Astrocyte (in vitro differentiated cells and primary cell): ENCODE data around the gene ALK. TPM values are rescaled to one million over a fixed set of nuclear protein-coding genes. Genes with fewer than 3 reads are reported as not detected.

Source experiments
- DNase-seq: peaks from one replicate; pipeline ENCODE4 v3.0.0-alpha.2; 2010; ENCODE audit warnings: low read depth
- FAIRE-seq: peaks from 2 replicates; lab custom pipeline; 2011; peaks lifted over from hg19 to GRCh38; lab: Jason Lieb, UNC
- H2AFZ ChIP-seq: 2 replicates; pipeline ENCODE4 v1.6.0; 2012; ENCODE audit warnings: low read depth, low read length, inconsistent platforms
- H3K27ac ChIP-seq: 2 replicates; pipeline ENCODE4 v1.5.1; 2011; ENCODE audit warnings: low read depth, low read length, inconsistent platforms
- H3K27me3 ChIP-seq: 2 replicates; pipeline ENCODE4 v1.6.0; 2011; ENCODE audit warnings: low read length, inconsistent platforms; ENCODE audit not compliant: insufficient read depth
- H3K36me3 ChIP-seq: 2 replicates; pipeline ENCODE4 v1.5.1; 2011; ENCODE audit warnings: low read length, inconsistent platforms; ENCODE audit not compliant: insufficient read depth
- H3K4me1 ChIP-seq: 2 replicates; pipeline ENCODE4 v1.5.1; 2011; ENCODE audit warnings: low read length, inconsistent platforms; ENCODE audit not compliant: insufficient read depth
- H3K4me2 ChIP-seq: 2 replicates; pipeline ENCODE4 v1.6.0; 2012; ENCODE audit warnings: low read length, inconsistent platforms
- H3K4me3 ChIP-seq: 2 replicates; pipeline ENCODE4 v1.5.1; 2011; ENCODE audit warnings: low read depth, mild to moderate bottlenecking, low read length, inconsistent platforms; ENCODE audit not compliant: insufficient read depth
- H3K79me2 ChIP-seq: 2 replicates; pipeline ENCODE4 v1.6.0; 2012; ENCODE audit warnings: mild to moderate bottlenecking, low read length, inconsistent platforms; ENCODE audit not compliant: insufficient read depth
- H3K9ac ChIP-seq: 2 replicates; pipeline ENCODE4 v1.6.0; 2012; ENCODE audit warnings: mild to moderate bottlenecking, low read length, inconsistent platforms
- H3K9me3 ChIP-seq: 2 replicates; pipeline ENCODE4 v1.5.1; 2012; ENCODE audit warnings: low read depth, mild to moderate bottlenecking, low read length, inconsistent platforms; ENCODE audit not compliant: insufficient read depth
- H4K20me1 ChIP-seq: 2 replicates; pipeline ENCODE4 v1.6.0; 2012; ENCODE audit warnings: low read length, inconsistent platforms; ENCODE audit not compliant: insufficient read depth
- H3K27ac Mint-ChIP-seq: one replicate; pipeline ENCODE4 v1.8.0; 2021; ENCODE audit warnings: mild to moderate bottlenecking, mixed read lengths; ENCODE audit not compliant: unreplicated experiment
- H3K27me3 Mint-ChIP-seq: one replicate; pipeline ENCODE4 v1.8.0; 2021; ENCODE audit warnings: low read depth, mixed read lengths; ENCODE audit not compliant: unreplicated experiment
- H3K36me3 Mint-ChIP-seq: one replicate; pipeline ENCODE4 v1.8.0; 2021; ENCODE audit warnings: low read depth, mixed read lengths; ENCODE audit not compliant: unreplicated experiment
- H3K4me1 Mint-ChIP-seq: one replicate; pipeline ENCODE4 v1.8.0; 2021; ENCODE audit warnings: low read depth, mixed read lengths; ENCODE audit not compliant: unreplicated experiment
- H3K4me3 Mint-ChIP-seq: one replicate; pipeline ENCODE4 v1.8.0; 2021; ENCODE audit warnings: mild to moderate bottlenecking, moderate library complexity, mixed read lengths; ENCODE audit not compliant: unreplicated experiment
- H3K9me3 Mint-ChIP-seq: one replicate; pipeline ENCODE4 v1.8.0; 2021; ENCODE audit warnings: mild to moderate bottlenecking, mixed read lengths; ENCODE audit not compliant: unreplicated experiment
- CTCF ChIP-seq: IDR thresholded peaks from 2 replicates; pipeline ENCODE4 v1.5.1; 2011; ENCODE audit warnings: low read depth, mild to moderate bottlenecking, inconsistent platforms, low read length, moderate library complexity; ENCODE audit not compliant: insufficient read depth
- EZH2 ChIP-seq: IDR thresholded peaks from 2 replicates; pipeline ENCODE4 v1.6.1; 2012; ENCODE audit warnings: mild to moderate bottlenecking, low read length, inconsistent platforms; ENCODE audit not compliant: insufficient read depth
- total RNA-seq: library from RNA; stranded (reverse); gene quantifications from 2 replicates; pipeline ENCODE4 v1.2.1, GENCODE V29; 2021

The ALK gene
- total RNA-seq, 1 donor from 2014 or later: 0.16 TPM

GRCh38 chr2:29253026-29253425 is 668.4 kb downstream of the ALK start:
- DNase-seq (no peak), FAIRE-seq (no peak)
- Mint-ChIP-seq H3K4me1 (no peaks in the 10 kb centered on the region), H3K4me3 (no peak overlapping the region), H3K27ac (no peak overlapping the region), H3K9me3 (no peaks in the 10 kb centered on the region), H3K36me3 (no peaks in the 10 kb centered on the region), H3K27me3 (peaks cover 34% of the 10 kb centered on the region)
- H3K27ac ChIP-seq: no peak overlapping the region
- no peak overlapping the region for H3K4me3 ChIP-seq
- H2AFZ ChIP-seq: no peak overlapping the region
- no peaks in the 10 kb centered on the region for H3K36me3 ChIP-seq
- H3K4me2 ChIP-seq: no peak overlapping the region
- H3K9me3 ChIP-seq: no peaks in the 10 kb centered on the region
- H3K9ac ChIP-seq: no peak overlapping the region
- no peaks in the 10 kb centered on the region for H4K20me1 ChIP-seq
- H3K27me3 ChIP-seq: peaks cover 9% of the 10 kb centered on the region
- TF ChIP-seq CTCF (no peak), EZH2 (no peak)
- H3K79me2 ChIP-seq: no peaks in the 10 kb centered on the region
- peaks cover 3% of the 10 kb centered on the region for H3K4me1 ChIP-seq

- no peak overlapping the region for H3K4me2 ChIP-seq
- Mint-ChIP-seq H3K9me3 (no peaks in the 10 kb centered on the region), H3K4me3 (no peak overlapping the region), H3K4me1 (no peaks in the 10 kb centered on the region), H3K36me3 (no peaks in the 10 kb centered on the region), H3K27me3 (peaks cover 37% of the 10 kb centered on the region), H3K27ac (no peak overlapping the region)
- H3K4me3 ChIP-seq: no peak overlapping the region
- H3K36me3 ChIP-seq: no peaks in the 10 kb centered on the region
- FAIRE-seq (no peak), DNase-seq (no peak)
- H4K20me1 ChIP-seq: no peaks in the 10 kb centered on the region
- TF ChIP-seq CTCF (no peak), EZH2 (no peak)
- H3K79me2 ChIP-seq: no peaks in the 10 kb centered on the region
- H3K9ac ChIP-seq: no peak overlapping the region
- no peak overlapping the region for H3K27ac ChIP-seq
- H3K4me1 ChIP-seq: peaks cover 3% of the 10 kb centered on the region
- no peaks in the 10 kb centered on the region for H3K9me3 ChIP-seq
- H2AFZ ChIP-seq: no peak overlapping the region
- peaks cover 9% of the 10 kb centered on the region for H3K27me3 ChIP-seq
Observed at GRCh38 chr2:29251406-29251805, 670.0 kb downstream of the ALK start.

GRCh38 chr2:29250977-29251376 is 670.4 kb downstream of the ALK start:
- no peak overlapping the region for H2AFZ ChIP-seq
- no peak overlapping the region for H3K9ac ChIP-seq
- Mint-ChIP-seq H3K4me3 (no peak overlapping the region), H3K4me1 (no peaks in the 10 kb centered on the region), H3K27ac (no peak overlapping the region), H3K9me3 (peaks cover 2% of the 10 kb centered on the region), H3K27me3 (peaks cover 36% of the 10 kb centered on the region), H3K36me3 (no peaks in the 10 kb centered on the region)
- H4K20me1 ChIP-seq: no peaks in the 10 kb centered on the region
- H3K36me3 ChIP-seq: no peaks in the 10 kb centered on the region
- DNase-seq: no peak
- H3K4me1 ChIP-seq: peaks cover 3% of the 10 kb centered on the region
- TF ChIP-seq CTCF (no peak), EZH2 (no peak)
- H3K9me3 ChIP-seq: no peaks in the 10 kb centered on the region
- no peaks in the 10 kb centered on the region for H3K79me2 ChIP-seq
- no peak overlapping the region for H3K4me3 ChIP-seq
- peaks cover 9% of the 10 kb centered on the region for H3K27me3 ChIP-seq
- H3K27ac ChIP-seq: no peak overlapping the region
- no peak overlapping the region for H3K4me2 ChIP-seq
- FAIRE-seq: no peak
